HTERT RPE-1 (cell line): ENCODE data around the gene TSPAN9.

Source experiments
- in situ Hi-C: fragments of 300-500 bp; cut with MboI; formaldehyde crosslinking; loops from 4 replicates; pipeline ENCODE4 v1.14.3; 2020; ENCODE audit warnings: low sequenced_read_pairs

Gene TSPAN9

GRCh38 chr12:3243376-3244084, 166.4 kb downstream of the TSPAN9 start:
- in situ Hi-C loops, result no loop called here

DNA sequence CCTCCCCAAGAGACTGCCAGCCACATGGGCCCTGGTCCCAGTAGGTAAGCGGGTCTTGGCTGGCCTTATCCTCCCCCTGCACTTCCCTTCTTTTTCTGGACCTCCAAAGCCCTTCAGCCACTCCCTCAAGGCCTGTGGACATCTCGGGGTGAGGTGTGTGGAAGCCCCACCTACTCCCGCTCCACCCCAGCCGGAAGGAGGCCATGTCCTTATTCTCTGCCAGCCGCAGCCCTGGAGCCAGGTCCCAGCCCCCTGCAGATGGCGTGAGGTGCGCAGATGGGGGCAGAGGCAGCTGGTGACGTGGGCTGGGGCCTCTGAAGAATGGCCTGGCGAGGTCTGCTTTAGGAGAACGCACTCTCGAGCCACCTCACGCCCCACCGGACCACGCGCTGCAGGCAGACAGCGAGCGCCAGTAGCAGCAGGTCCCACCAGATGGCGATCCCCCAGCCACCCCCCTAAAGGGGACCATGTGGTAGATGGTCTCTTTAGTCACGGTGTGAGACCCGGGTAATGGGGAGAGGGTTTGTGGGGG, 167.1 kb downstream of the TSPAN9 start:
- in situ Hi-C loops, result no loop called here

- in situ Hi-C loops, result no loop called here
Measured at GRCh38 chr12:3246253-3246652, 169.1 kb downstream of the TSPAN9 start.

- in situ Hi-C loops, result no loop called here
Measured at GRCh38 chr12:3247077-3247476, 169.9 kb downstream of the TSPAN9 start.

DNA sequence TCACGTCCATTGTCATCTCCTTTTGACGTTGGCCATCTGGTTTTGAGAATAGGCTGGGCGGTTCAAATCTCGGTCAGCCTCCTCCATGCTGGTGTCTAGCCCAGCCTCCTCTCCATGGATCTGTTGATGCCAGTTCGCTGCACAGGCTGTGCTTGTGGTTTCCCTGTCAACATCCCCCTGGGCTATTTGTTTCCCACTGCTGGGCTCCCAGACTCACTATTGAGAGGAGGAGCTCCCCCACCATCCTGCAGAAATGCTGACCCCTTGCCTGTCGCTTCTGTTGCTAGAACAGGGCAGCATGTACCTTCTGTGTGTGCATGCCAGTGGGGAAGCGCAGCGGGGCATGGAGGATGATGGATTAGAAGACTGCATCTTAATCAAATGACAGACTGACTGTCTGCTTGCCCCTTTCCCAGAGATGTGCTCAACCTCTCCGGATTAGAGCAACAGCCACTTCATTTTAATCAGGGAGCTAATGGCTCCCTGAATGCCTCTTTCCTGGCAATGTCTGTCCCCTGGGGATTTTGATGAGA, 170.5 kb downstream of the TSPAN9 start:
- in situ Hi-C loops, result no loop called here

DNA sequence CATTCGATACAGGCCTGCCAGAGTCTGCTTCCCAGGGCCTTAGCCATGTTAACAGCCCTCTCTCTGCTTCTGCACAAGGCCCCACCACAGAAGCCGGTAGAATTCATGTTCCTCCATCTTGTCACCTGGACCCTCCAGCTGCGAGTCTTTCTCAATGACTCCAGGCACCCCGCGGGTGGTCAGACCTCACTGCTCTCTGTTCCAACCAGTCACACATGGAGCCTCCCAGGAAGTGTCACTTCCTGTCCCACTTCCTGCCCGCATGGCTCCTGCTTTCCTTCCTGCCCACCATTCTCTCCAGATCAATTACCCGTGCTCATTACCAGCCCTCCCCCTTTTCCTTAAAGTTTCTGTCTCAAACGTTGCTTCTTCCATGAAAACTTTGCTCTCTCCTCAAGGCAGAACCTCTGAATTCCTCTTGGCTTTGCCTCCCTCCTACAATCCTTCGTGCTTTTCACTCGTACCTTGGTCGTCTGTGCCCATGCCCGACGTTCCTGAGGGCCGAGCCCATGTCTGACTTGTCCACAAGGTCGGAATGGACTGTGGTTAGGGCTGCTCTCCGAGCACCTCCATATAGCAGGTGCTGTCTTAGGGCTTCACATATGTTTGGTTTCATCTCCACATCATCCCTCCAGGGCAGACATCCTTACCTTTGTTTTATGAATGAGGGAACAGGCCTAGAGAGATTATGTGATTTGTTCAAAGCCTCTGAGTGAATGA, 172.1 kb downstream of the TSPAN9 start:
- in situ Hi-C loops, result no loop called here

- in situ Hi-C loops, result no loop called here
Measured at GRCh38 chr12:3250034-3250433, 172.9 kb downstream of the TSPAN9 start.

- in situ Hi-C loops, result no loop called here
Measured at GRCh38 chr12:3250576-3250975, 173.4 kb downstream of the TSPAN9 start.

DNA sequence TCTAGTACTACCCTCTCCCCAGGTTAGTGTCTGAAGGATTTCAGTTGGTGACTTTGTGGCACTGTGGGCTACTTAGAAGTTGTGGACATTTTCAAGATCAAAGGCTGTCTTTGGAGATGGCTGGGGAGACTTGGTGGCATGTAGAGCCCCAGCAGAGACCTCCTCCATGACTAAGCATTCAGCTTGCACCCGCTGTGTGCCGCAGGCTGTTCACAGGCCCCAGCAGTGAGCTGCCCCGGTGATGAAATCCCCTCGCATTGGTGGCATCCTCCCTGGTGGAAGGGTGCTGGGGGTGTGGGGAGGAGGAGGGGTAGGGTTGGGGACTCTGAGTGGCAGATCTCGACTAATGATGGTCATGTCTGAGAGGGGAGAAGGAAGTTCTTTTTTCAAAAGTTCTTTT, 173.9 kb downstream of the TSPAN9 start:
- in situ Hi-C loops, result no loop called here

- in situ Hi-C loops, result no loop called here
Measured at GRCh38 chr12:3251691-3252090, 174.5 kb downstream of the TSPAN9 start.

DNA sequence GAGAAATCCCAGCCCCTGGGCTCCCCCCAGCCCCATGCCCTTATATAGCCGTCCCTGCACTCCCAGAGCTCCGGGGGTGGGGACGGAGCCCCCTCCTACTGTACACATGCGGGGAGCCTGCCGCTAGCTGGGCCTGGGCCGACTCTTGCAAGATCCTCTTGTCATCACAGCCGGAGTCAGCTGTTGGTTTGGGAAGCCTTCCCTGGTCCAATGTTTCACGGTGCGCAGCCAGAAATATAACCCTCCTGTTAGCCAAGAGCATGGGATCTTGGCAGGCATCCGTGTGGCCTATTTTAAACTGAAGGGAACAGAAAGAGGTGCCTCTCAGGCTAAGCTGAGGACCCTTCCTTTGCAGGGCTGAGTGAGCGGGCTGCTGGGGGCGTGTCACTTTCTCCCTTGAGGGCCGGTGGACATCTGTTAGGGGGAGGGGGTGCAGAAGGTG, 175.3 kb downstream of the TSPAN9 start:
- in situ Hi-C loops, result no loop called here

GRCh38 chr12:3253682-3254275, 176.6 kb downstream of the TSPAN9 start:
- in situ Hi-C loops, result no loop called here

DNA sequence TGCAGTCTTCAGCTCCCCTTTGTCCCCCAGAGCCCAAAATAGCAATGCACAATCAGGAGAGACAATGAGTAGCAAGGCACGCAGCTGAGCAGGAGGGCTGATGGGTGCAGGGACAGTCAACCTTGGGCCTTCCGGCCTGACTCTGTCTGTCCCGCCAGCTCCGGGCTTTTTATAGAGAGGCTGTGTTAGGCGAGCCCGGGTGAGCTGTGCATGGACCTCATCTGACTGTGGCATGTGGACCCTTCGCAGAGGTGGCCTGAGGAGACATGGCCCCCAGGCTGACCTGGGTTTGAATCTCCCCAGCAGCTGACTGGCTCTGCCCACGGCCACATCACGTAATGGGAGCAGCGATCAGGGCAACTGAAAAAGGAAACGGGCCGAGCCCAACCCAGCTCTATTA, 177.9 kb downstream of the TSPAN9 start:
- in situ Hi-C loops, result no loop called here

DNA sequence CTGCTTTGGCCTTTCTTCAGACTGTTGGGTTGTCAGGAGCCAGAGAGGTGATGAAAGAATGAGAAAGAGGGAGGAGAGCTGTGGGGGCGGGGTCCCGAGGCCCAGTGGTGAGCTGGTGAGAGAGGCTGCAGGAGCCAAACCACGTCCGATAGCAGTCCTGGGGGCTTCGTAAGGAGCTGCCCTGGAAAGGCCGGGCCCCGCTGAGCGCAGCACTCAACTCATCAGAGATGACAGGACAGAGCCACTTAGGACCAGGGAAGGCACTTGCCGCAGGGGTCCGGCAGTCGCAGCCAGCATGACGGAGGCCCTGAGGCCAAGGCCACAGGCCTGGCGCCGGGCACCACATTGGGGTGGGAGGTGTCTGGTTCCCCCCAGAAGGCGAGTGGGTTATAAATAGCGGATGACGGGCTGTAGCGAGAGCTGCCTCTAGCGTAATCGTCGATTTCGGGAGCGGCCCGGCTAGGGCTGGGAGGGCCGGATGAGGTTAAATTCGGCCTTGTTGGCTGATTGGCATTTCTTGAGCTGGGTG, 179.0 kb downstream of the TSPAN9 start:
- in situ Hi-C loops, result no loop called here

- in situ Hi-C loops, result no loop called here
Measured at GRCh38 chr12:3257411-3257810, 180.2 kb downstream of the TSPAN9 start.

DNA sequence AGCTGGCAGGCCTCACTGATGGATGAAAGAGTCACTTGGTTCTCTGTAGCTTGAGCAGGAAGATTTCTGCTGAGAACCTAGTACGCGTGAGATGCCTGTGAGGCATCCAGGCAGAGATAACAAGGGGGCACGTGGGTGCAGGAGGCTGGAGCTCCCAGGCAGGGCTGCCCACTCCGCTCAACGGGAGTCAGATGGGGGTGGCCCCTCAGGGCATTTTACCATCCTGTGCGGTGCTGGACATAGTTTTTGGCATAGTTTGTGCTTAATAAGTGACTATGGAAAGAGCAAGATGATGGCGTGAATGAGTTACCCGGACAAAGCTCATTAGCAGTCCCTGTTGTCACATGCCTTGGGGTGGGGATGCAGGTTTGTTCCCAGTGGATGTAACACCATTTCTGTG, 182.8 kb downstream of the TSPAN9 start:
- in situ Hi-C loops, result no loop called here

DNA sequence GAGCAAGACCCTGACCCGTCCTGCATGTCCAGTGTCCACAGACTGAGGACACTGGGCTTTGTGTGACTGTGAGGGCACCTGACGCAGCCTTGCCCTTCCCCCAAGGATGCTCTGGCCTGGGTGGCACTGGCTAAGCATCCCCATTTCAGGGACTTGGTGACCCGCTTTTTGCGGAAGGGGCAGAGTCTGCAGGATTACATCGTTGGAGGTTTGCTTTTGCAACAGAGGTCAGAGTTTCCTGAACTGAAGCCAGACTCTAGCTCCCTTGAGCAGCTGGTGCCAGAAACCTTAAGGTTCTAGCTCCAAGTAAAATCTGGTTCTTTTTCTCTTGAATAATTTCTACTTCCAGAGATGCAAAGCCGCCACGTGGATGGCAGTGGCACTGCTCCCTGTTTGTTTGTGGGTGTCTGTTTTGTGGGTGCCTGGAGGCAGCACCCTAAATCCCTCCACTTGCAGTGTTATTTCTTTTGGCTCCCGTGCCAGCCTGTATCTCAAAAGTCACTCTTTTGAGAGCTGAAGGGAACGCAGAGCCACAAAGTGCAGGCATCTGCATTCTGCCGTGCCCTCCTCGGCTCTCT, 184.7 kb downstream of the TSPAN9 start:
- in situ Hi-C loops, result no loop called here

DNA sequence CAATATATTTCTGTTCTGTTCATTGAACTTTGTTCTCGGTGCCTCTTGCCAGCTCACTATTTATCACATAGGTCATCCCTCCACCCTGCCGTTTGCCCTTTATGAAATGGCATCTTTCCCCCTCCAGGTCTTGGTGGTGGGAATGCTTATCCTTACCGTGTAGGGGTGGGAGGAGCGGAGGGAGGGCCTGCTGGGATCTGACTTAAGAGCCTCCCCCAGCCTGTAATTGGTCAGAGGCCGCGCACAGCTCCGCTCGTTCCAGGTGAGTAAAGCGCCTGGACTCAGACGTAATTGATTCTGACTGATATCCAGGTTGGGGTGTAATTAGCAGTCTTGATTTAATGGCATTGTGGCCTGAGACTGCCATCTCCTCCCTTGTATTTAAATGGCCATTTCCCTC, 185.3 kb downstream of the TSPAN9 start:
- in situ Hi-C loops, result no loop called here

DNA sequence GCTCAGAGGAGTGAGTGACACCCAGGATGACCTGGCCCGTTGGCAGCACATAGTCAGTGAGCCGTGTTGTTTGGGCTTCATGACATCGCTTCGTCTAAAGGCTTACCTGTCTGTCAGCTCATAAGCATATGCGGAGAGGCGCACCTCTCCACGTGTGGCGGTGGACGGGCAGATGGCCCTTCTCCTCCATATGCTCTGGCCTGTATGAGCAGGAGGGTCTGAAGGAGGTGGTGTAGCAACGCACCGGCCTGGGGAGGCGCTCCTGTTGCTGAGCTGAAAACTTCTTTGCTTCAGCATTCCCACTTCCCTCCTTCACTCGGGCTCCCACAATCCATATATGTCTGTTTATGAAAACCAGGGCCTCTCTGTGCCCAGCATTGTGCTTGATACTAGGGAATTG, 186.1 kb downstream of the TSPAN9 start:
- in situ Hi-C loops, result no loop called here

GRCh38 chr12:3263939-3264922, 187.1 kb downstream of the TSPAN9 start:
- in situ Hi-C loops, result no loop called here
